ENCODE results near the gene COLEC12. TPM values are rescaled to one million over a fixed set of nuclear protein-coding genes. Genes with fewer than 3 reads are reported as not detected.

The COLEC12 gene
- total RNA-seq, 3 donors from 2014 or later (not counting 1 experiment from before 2014, with no cell fraction given), result not detected

GRCh38 chr18:379681-380330 is 120.7 kb downstream of the COLEC12 start:
- Mint-ChIP-seq H3K4me1 (peaks cover 0 to 6% of the 10 kb centered on the region in 2 donors), H3K4me3 (no peak overlapping the region), H3K36me3 (no peaks in the 10 kb centered on the region), H3K9me3 (no peaks in the 10 kb centered on the region), H3K27ac (no peak overlapping the region), H3K27me3 (ENCODE audit: low read depth in 2 of 2) (peaks cover 13 to 38% of the 10 kb centered on the region in 2 donors)
- ATAC-seq (peak in 1 of 3 donors; percentile 37), DNase-seq (no peak)
- no peak overlapping the region for H3K27ac ChIP-seq (ENCODE audit: low read length)
- no peaks in the 10 kb centered on the region for H3K4me1 ChIP-seq (ENCODE audit: control insufficient read depth, insufficient read depth, low read length)
- no peak overlapping the region for H3K4me3 ChIP-seq (ENCODE audit: low read length)
- 41% methylated on average over 9 of the region's 10 CpGs for WGBS (ENCODE audit: insufficient coverage)
- peaks cover 2% of the 10 kb centered on the region for H3K27me3 ChIP-seq (ENCODE audit: control insufficient read depth, insufficient read depth, low read length)
- TF ChIP-seq CTCF (IDR thresholded peaks at IDR 0.05), result no peak
- intact Hi-C loops (cut with micrococcal nuclease), result no loop called here
- no peaks in the 10 kb centered on the region for H3K9me3 ChIP-seq (ENCODE audit: control insufficient read depth, insufficient read depth, low read length)
- no peaks in the 10 kb centered on the region for H3K36me3 ChIP-seq (ENCODE audit: control insufficient read depth, insufficient read depth, low read length)

GRCh38 chr18:378079-378478 is 122.4 kb downstream of the COLEC12 start:
- Mint-ChIP-seq H3K27me3 (ENCODE audit: low read depth in 2 of 2) (peaks cover 6 to 24% of the 10 kb centered on the region in 2 donors), H3K4me3 (no peak overlapping the region)
- intact Hi-C loops (cut with micrococcal nuclease), result no loop called here

GRCh38 chr18:377088-377487 is 123.4 kb downstream of the COLEC12 start:
- H3K27ac ChIP-seq (ENCODE audit: low read length), result no peak overlapping the region
- no peaks in the 10 kb centered on the region for H3K9me3 ChIP-seq (ENCODE audit: control insufficient read depth, insufficient read depth, low read length)
- Mint-ChIP-seq H3K9me3 (no peaks in the 10 kb centered on the region), H3K4me3 (no peak overlapping the region), H3K27me3 (ENCODE audit: low read depth in 2 of 2) (peaks cover 6 to 24% of the 10 kb centered on the region in 2 donors), H3K4me1 (peaks cover 0 to 6% of the 10 kb centered on the region in 2 donors), H3K27ac (no peak overlapping the region), H3K36me3 (no peaks in the 10 kb centered on the region)
- WGBS (ENCODE audit: insufficient coverage), result 83% methylated on average over 10 of the region's 10 CpGs
- H3K27me3 ChIP-seq (ENCODE audit: control insufficient read depth, insufficient read depth, low read length), result peaks cover 2% of the 10 kb centered on the region
- no peaks in the 10 kb centered on the region for H3K4me1 ChIP-seq (ENCODE audit: control insufficient read depth, insufficient read depth, low read length)
- DNase-seq (no peak), ATAC-seq (no peak)
- H3K4me3 ChIP-seq (ENCODE audit: low read length), result no peak overlapping the region
- H3K36me3 ChIP-seq (ENCODE audit: control insufficient read depth, insufficient read depth, low read length), result no peaks in the 10 kb centered on the region
- no peak for TF ChIP-seq CTCF (IDR thresholded peaks at IDR 0.05)
- intact Hi-C loops (cut with micrococcal nuclease), result no loop called here

More at GRCh38 chr18:378079-378478, 122.4 kb downstream of the COLEC12 start:
- H3K27ac Mint-ChIP-seq, result no peak overlapping the region
- WGBS (ENCODE audit: insufficient coverage), result 91% methylated on average over 8 of the region's 8 CpGs
- TF ChIP-seq CTCF (IDR thresholded peaks at IDR 0.05), result no peak
- peaks cover 0 to 6% of the 10 kb centered on the region in 2 donors for H3K4me1 Mint-ChIP-seq
- DNase-seq, result no peak
- no peaks in the 10 kb centered on the region for H3K9me3 Mint-ChIP-seq
- no peak for ATAC-seq
- no peak overlapping the region for H3K4me3 ChIP-seq (ENCODE audit: low read length)
- no peaks in the 10 kb centered on the region for H3K9me3 ChIP-seq (ENCODE audit: control insufficient read depth, insufficient read depth, low read length)
- no peaks in the 10 kb centered on the region for H3K36me3 ChIP-seq (ENCODE audit: control insufficient read depth, insufficient read depth, low read length)
- H3K27ac ChIP-seq (ENCODE audit: low read length), result no peak overlapping the region
- no peaks in the 10 kb centered on the region for H3K36me3 Mint-ChIP-seq
- peaks cover 2% of the 10 kb centered on the region for H3K27me3 ChIP-seq (ENCODE audit: control insufficient read depth, insufficient read depth, low read length)
- no peaks in the 10 kb centered on the region for H3K4me1 ChIP-seq (ENCODE audit: control insufficient read depth, insufficient read depth, low read length)

- Mint-ChIP-seq H3K27ac (no peak overlapping the region), H3K36me3 (no peaks in the 10 kb centered on the region), H3K9me3 (no peaks in the 10 kb centered on the region), H3K27me3 (ENCODE audit: low read depth in 2 of 2) (peaks cover 6 to 25% of the 10 kb centered on the region in 2 donors), H3K4me3 (no peak overlapping the region), H3K4me1 (peaks cover 0 to 6% of the 10 kb centered on the region in 2 donors)
- no peaks in the 10 kb centered on the region for H3K9me3 ChIP-seq (ENCODE audit: control insufficient read depth, insufficient read depth, low read length)
- no peak for ATAC-seq
- no peak for TF ChIP-seq CTCF (IDR thresholded peaks at IDR 0.05)
- no peak overlapping the region for H3K4me3 ChIP-seq (ENCODE audit: low read length)
- no peak overlapping the region for H3K27ac ChIP-seq (ENCODE audit: low read length)
- WGBS (ENCODE audit: insufficient coverage), result 50% methylated on average over 3 of the region's 3 CpGs
- no peaks in the 10 kb centered on the region for H3K4me1 ChIP-seq (ENCODE audit: control insufficient read depth, insufficient read depth, low read length)
- intact Hi-C loops (cut with micrococcal nuclease), result no loop called here
- peaks cover 2% of the 10 kb centered on the region for H3K27me3 ChIP-seq (ENCODE audit: control insufficient read depth, insufficient read depth, low read length)
- no peaks in the 10 kb centered on the region for H3K36me3 ChIP-seq (ENCODE audit: control insufficient read depth, insufficient read depth, low read length)
- no peak for DNase-seq
These were observed 124.2 kb downstream of the COLEC12 start for GRCh38 chr18:376311-376710.
